ENCODE measurements around the gene FAM216B. TPM values are rescaled to one million over a fixed set of nuclear protein-coding genes. Genes with fewer than 3 reads are reported as not detected.

Gene FAM216B
- total and polyA plus RNA-seq, 2 of the 13 experiments (the other 11 are each of a cell fraction or from before 2014, with no cell fraction given) = not detected

DNA sequence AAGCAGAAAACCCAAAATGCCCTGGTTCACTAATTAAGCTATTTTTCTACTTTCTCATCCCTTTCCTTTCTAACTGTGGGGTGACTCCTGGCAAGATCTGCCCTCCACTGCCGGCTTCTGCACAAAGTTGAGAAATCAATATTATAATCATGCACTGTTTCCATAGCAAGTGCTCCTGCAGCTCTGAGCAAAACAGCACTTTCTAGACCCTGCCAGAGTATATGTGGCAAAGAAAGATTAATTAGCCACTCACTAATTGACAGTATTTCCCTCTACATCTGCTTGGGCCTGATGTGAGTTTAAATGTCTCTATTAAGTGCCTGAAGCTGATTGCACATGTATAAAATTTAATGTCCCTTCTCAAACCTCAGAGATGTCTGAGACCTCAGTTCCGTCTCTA, 39.5 kb upstream of the FAM216B start:
- CTCF ChIA-PET (ENCODE audit: low intra/inter-chr PET ratio, low total read pairs) = no interaction called here
- H3K27me3 ChIP-seq (ENCODE audit: control insufficient read depth in 1 of 2, insufficient read depth in 2 of 2, low read length in 2 of 2) = peaks cover 0 to 1% of the 10 kb centered on the region in 2 experiments; a peak in 1 of 5 replicates
- no peaks in the 10 kb centered on the region; the same call in 1 of the 2 replicates for H3K9me3 ChIP-seq (ENCODE audit: low read length)
- H3K27ac ChIP-seq (ENCODE audit: extremely low read length, insufficient read depth, low read length) = no peak overlapping the region
- TF ChIP-seq KDM2A (CRISPR knock-in tag; IDR thresholded peaks at IDR 0.05; ENCODE audit: borderline replicate concordance, low read depth) = no peak
- TF ChIP-seq, protein P1, sequence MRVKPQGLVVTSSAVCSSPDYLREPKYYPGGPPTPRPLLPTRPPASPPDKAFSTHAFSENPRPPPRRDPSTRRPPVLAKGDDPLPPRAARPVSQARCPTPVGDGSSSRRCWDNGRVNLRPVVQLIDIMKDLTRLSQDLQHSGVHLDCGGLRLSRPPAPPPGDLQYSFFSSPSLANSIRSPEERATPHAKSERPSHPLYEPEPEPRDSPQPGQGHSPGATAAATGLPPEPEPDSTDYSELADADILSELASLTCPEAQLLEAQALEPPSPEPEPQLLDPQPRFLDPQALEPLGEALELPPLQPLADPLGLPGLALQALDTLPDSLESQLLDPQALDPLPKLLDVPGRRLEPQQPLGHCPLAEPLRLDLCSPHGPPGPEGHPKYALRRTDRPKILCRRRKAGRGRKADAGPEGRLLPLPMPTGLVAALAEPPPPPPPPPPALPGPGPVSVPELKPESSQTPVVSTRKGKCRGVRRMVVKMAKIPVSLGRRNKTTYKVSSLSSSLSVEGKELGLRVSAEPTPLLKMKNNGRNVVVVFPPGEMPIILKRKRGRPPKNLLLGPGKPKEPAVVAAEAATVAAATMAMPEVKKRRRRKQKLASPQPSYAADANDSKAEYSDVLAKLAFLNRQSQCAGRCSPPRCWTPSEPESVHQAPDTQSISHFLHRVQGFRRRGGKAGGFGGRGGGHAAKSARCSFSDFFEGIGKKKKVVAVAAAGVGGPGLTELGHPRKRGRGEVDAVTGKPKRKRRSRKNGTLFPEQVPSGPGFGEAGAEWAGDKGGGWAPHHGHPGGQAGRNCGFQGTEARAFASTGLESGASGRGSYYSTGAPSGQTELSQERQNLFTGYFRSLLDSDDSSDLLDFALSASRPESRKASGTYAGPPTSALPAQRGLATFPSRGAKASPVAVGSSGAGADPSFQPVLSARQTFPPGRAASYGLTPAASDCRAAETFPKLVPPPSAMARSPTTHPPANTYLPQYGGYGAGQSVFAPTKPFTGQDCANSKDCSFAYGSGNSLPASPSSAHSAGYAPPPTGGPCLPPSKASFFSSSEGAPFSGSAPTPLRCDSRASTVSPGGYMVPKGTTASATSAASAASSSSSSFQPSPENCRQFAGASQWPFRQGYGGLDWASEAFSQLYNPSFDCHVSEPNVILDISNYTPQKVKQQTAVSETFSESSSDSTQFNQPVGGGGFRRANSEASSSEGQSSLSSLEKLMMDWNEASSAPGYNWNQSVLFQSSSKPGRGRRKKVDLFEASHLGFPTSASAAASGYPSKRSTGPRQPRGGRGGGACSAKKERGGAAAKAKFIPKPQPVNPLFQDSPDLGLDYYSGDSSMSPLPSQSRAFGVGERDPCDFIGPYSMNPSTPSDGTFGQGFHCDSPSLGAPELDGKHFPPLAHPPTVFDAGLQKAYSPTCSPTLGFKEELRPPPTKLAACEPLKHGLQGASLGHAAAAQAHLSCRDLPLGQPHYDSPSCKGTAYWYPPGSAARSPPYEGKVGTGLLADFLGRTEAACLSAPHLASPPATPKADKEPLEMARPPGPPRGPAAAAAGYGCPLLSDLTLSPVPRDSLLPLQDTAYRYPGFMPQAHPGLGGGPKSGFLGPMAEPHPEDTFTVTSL (CRISPR knock-in tag; IDR thresholded peaks at IDR 0.05; ENCODE audit: borderline replicate concordance) = no peak
- TF ChIP-seq ZNF30 (CRISPR knock-in tag; IDR thresholded peaks at IDR 0.05) = no peak
- TF ChIP-seq, protein P2, sequence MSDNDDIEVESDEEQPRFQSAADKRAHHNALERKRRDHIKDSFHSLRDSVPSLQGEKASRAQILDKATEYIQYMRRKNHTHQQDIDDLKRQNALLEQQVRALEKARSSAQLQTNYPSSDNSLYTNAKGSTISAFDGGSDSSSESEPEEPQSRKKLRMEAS (IDR thresholded peaks at IDR 0.05) = no peak
- H3K4me2 ChIP-seq (ENCODE audit: low read depth, low read length) = no peak overlapping the region
- no peaks in the 10 kb centered on the region for H3K36me3 ChIP-seq (replicated peaks in 1 of 2; ENCODE audit: control insufficient read depth in 1 of 2, insufficient read depth in 2 of 2, low read length in 2 of 2)
- in situ Hi-C loops (cut with HindIII; ENCODE audit: extremely low pct_ligation_motif_present, low pct_unique_long_range_greater_than_20kb) (no loop called here), intact Hi-C loops (cut with micrococcal nuclease; ENCODE audit: unreplicated experiment) (no loop called here)
- no peaks in the 10 kb centered on the region for H3K79me2 ChIP-seq (ENCODE audit: insufficient read depth, low read length)
- FAIRE-seq (no peak), DNase-seq (ENCODE audit: low spot score) (no peak), ATAC-seq (no peak)
- POLR2A ChIA-PET = no interaction called here
- 41% methylated on average over 2 of the region's 2 CpGs for WGBS (ENCODE audit: low lambda C conversion rate)
- no peaks in the 10 kb centered on the region for H4K20me1 ChIP-seq (ENCODE audit: insufficient read depth, low read length)
- H3K9ac ChIP-seq (ENCODE audit: insufficient read depth, low read depth, low read length) = no peak overlapping the region
- H3K4me1 ChIP-seq (ENCODE audit: insufficient read depth, low read length) = no peaks in the 10 kb centered on the region
- BruUV-seq (replicated peaks) = no TSS peak
- no peak overlapping the region for H2AFZ ChIP-seq (ENCODE audit: low read length)
- H3K4me3 ChIP-seq (replicated peaks in 1 of 3; ENCODE audit: insufficient read depth in 1 of 3, low read depth in 2 of 3, low read length in 3 of 3) = no peak overlapping the region

Measured in HepG2 (cell line).